ENCODE measurements around the gene TTC7B.

TTC7B gene

DNA sequence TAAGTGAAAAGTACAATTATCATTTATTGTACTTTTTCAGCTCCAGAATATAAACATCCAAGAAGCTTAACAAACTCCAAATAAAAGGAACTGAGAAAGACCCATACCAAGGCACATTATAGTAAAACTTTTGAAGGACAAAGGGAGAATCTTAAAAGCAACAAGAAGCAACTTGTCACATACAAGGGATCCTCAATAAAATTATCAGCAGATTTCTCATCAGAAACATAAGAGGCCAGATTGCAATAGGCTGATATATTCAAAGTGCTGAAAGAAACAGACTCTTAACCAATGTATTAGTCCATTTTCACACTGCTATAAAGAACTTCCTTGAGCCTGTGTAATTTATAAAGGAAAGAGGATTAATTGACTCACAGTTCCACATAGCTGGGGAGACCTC is 48.3 kb downstream of the TTC7B start:
- Mint-ChIP-seq H3K27me3 (ENCODE audit: low read depth) (no peaks in the 10 kb centered on the region), H3K36me3 (ENCODE audit: low read depth) (peaks cover 76% of the 10 kb centered on the region)

DNA sequence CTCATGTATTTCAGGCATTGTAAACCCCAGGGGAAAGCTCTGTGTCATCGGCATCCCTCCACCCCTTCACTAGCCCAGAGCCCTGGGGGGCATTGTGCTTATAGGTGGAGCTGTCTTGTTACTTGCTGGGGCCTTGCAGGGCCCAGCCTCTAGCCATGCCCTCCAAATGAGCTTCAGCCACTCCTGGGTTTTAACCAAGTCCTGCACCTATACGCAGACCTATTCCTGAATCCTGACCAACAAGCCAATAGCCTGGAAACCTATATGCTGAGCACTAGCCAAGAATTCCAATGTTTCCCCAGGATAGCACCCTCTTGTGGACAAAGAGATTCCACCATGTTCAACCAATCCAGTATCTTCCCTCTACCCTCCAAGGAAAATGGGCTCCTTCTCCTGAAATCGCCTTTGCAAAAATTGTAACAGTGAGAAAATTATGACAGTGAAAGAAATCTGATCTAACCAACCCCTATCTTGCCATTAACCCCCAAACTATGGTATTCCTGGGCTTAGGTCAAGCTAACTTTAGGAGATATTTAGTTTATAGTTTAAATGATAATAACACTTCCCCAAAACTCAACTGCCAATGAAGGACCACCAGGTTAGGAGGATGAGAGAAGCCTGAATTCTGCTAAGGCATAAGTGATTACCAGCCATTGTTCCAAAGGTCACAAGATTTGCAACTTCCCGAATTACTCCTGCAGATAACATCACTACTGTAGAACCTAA is 55.5 kb downstream of the TTC7B start:
- Mint-ChIP-seq H3K4me3 (no peak overlapping the region), H3K27me3 (ENCODE audit: low read depth) (peaks cover 7% of the 10 kb centered on the region), H3K27ac (no peak overlapping the region), H3K36me3 (ENCODE audit: low read depth) (peaks cover 30% of the 10 kb centered on the region), H3K9me3 (peaks cover 26% of the 10 kb centered on the region), H3K4me1 (peaks cover 13% of the 10 kb centered on the region)
- TF ChIP-seq, protein P1, sequence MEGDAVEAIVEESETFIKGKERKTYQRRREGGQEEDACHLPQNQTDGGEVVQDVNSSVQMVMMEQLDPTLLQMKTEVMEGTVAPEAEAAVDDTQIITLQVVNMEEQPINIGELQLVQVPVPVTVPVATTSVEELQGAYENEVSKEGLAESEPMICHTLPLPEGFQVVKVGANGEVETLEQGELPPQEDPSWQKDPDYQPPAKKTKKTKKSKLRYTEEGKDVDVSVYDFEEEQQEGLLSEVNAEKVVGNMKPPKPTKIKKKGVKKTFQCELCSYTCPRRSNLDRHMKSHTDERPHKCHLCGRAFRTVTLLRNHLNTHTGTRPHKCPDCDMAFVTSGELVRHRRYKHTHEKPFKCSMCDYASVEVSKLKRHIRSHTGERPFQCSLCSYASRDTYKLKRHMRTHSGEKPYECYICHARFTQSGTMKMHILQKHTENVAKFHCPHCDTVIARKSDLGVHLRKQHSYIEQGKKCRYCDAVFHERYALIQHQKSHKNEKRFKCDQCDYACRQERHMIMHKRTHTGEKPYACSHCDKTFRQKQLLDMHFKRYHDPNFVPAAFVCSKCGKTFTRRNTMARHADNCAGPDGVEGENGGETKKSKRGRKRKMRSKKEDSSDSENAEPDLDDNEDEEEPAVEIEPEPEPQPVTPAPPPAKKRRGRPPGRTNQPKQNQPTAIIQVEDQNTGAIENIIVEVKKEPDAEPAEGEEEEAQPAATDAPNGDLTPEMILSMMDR (IDR thresholded peaks at IDR 0.05; ENCODE audit: unreplicated experiment in 3 of 3): peak; percentile 29 to 46 (median 37)

More for the DNA sequence above, 48.3 kb downstream of the TTC7B start:
- H3K27ac Mint-ChIP-seq: no peak overlapping the region
- TF ChIP-seq, protein P1 (IDR thresholded peaks at IDR 0.05; ENCODE audit: unreplicated experiment in 3 of 3): no peak
- H3K4me3 Mint-ChIP-seq: no peak overlapping the region
- peaks cover 46% of the 10 kb centered on the region for H3K9me3 Mint-ChIP-seq
- H3K4me1 Mint-ChIP-seq: peaks cover under 1% of the 10 kb centered on the region

DNA sequence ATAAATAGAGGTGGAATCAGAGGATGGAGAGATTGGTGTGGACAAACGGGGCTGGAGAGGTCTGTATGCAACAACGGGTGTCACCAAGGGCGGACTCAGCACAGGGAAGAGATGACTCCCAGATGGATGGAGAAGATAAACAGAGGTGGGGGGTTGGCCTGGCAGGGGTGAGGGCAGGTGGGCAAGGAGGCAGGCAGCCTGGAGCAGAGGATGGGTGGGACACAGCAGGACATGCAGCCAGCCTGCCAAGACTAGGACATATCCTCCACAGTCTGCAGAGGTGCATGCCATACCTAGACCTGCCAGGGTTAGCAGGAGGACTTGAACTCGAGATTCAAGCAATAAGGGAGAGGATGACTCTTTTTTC is 56.2 kb downstream of the TTC7B start:
- Mint-ChIP-seq H3K4me3 (no peak overlapping the region), H3K27me3 (ENCODE audit: low read depth) (peaks cover 8% of the 10 kb centered on the region), H3K27ac (no peak overlapping the region), H3K9me3 (peaks cover 21% of the 10 kb centered on the region), H3K36me3 (ENCODE audit: low read depth) (peaks cover 23% of the 10 kb centered on the region), H3K4me1 (peaks cover 13% of the 10 kb centered on the region)
- TF ChIP-seq, protein P1 (IDR thresholded peaks at IDR 0.05; ENCODE audit: unreplicated experiment in 3 of 3): no peak

DNA sequence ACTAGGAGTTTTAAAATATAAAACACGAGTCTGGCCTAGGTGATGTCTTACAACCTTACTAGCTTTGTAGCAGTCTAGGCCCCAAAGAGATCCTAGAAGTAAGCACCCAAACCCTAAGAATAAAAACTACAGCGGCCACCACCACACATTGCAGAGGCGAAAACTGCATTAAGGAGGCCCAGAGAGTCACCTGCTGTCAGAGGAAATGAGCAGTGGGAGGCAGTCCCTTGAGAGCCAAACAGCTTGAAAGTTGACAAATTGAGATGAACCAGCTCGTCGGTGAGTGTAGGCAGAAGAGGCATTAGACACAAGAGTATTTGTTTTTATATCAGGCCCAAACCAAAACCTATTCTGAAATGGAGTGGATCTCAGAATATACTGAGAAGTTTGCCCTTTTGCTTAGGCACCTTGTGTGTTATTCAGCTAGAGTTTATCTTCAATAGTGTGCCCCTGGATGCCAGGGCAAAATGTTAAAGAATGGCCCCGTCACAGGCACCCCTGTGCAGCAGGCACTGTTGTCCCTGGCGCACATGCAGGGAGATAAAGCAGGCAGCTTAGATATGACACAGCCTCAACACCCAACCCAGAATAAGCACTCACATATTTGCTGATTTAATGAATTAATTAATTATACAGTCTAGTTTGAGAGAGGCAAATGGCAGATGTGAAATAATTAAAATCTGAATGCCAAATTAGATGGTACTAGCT is 56.7 kb downstream of the TTC7B start:
- peak overlapping the region; percentile 75 to 83 (median 81) for H3K4me3 Mint-ChIP-seq
- TF ChIP-seq, protein P1 (IDR thresholded peaks at IDR 0.05; ENCODE audit: unreplicated experiment in 3 of 3): no peak
- peak overlapping the region in 1 of 3 experiments; percentile 27 for H3K27ac Mint-ChIP-seq

DNA sequence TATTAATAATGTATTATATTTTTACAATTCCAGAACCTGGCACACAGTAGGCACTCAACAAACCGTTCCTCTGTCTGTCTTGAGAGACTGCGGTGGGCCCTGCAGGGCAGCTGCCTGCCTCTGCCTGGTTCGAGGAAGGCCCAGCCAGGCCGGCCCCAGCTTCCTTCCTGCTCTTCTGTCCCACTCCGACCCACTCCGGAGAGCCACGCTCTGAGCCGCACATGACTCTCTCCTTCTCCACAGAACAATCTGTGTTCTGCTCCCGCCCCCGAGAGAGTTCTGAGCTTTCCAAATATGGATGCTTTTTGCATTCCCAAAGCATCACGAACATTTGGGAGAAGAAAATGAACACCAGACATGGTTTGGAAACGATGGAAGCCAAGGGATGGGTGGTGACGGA is 57.3 kb downstream of the TTC7B start:
- H3K4me1 Mint-ChIP-seq: peaks cover 13% of the 10 kb centered on the region
- peaks cover 8% of the 10 kb centered on the region for H3K27me3 Mint-ChIP-seq (ENCODE audit: low read depth)
- H3K9me3 Mint-ChIP-seq: peaks cover 17% of the 10 kb centered on the region
- H3K36me3 Mint-ChIP-seq (ENCODE audit: low read depth): peaks cover 18% of the 10 kb centered on the region
- peak overlapping the region; percentile 27 to 79 (median 59) for H3K27ac Mint-ChIP-seq
- TF ChIP-seq, protein P1 (IDR thresholded peaks at IDR 0.05; ENCODE audit: unreplicated experiment in 3 of 3): no peak
- peak overlapping the region; percentile 75 to 83 (median 81) for H3K4me3 Mint-ChIP-seq

More for the DNA sequence above, 56.7 kb downstream of the TTC7B start:
- peaks cover 19% of the 10 kb centered on the region for H3K9me3 Mint-ChIP-seq
- H3K27me3 Mint-ChIP-seq (ENCODE audit: low read depth): peaks cover 8% of the 10 kb centered on the region
- peaks cover 13% of the 10 kb centered on the region for H3K4me1 Mint-ChIP-seq
- H3K36me3 Mint-ChIP-seq (ENCODE audit: low read depth): peaks cover 21% of the 10 kb centered on the region

Measured in nephron (organoid).